SW 1271 (cell line): ENCODE results near the gene TEX26.

Experiments
- DNase-seq, 2 experiments: peaks; one replicate each; lab custom pipeline; 2025; lab: John Stamatoyannopoulos, UW

Gene TEX26

GRCh38 chr13:30932481-30933353, at the start of gene TEX26:
TEX26 (plus strand) TSS chr13:30932656; CDS start chr13:30932716, 60 bp downstream.
- no peak for DNase-seq

GRCh38 chr13:30882996-30883766, 49.3 kb upstream of the TEX26 start:
- no peak for DNase-seq

- no peak for DNase-seq
Observed at GRCh38 chr13:30884543-30884942, 47.9 kb upstream of the TEX26 start.

- no peak for DNase-seq
Observed at GRCh38 chr13:30889196-30889690, 43.2 kb upstream of the TEX26 start.

GRCh38 chr13:30892966-30893365, 39.5 kb upstream of the TEX26 start:
- no peak for DNase-seq

GRCh38 chr13:30895773-30896172, 36.7 kb upstream of the TEX26 start:
- DNase-seq = peak; percentile 7 to 33

GRCh38 chr13:30898070-30898469, 34.4 kb upstream of the TEX26 start:
- no peak for DNase-seq

- DNase-seq = peak in 1 of 2 experiments; percentile 8
Observed at GRCh38 chr13:30898678-30899241, 33.7 kb upstream of the TEX26 start.

- DNase-seq = no peak
Observed at GRCh38 chr13:30900436-30900835, 32.0 kb upstream of the TEX26 start.

- DNase-seq = no peak
Observed at GRCh38 chr13:30900952-30901749, 31.3 kb upstream of the TEX26 start.

GRCh38 chr13:30904043-30904442, 28.4 kb upstream of the TEX26 start:
- DNase-seq = no peak

GRCh38 chr13:30905932-30906383, 26.5 kb upstream of the TEX26 start, which contains the start of gene MEDAG:
MEDAG (plus strand) TSS chr13:30906271; CDS start chr13:30906516, 245 bp downstream.
- DNase-seq = no peak

- no peak for DNase-seq
Observed at GRCh38 chr13:30906411-30907051, 25.9 kb upstream of the TEX26 start.

- no peak for DNase-seq
Observed at GRCh38 chr13:30907121-30907861, 25.2 kb upstream of the TEX26 start.

- DNase-seq = no peak
Observed at GRCh38 chr13:30908416-30908980, 24.0 kb upstream of the TEX26 start.

GRCh38 chr13:30910676-30911075, 21.8 kb upstream of the TEX26 start:
- DNase-seq = no peak

GRCh38 chr13:30915691-30916541, 16.5 kb upstream of the TEX26 start:
- no peak for DNase-seq

GRCh38 chr13:30916991-30917390, 15.5 kb upstream of the TEX26 start:
- DNase-seq = no peak
